ENCODE measurements around the gene SEMA5A.

SEMA5A gene

GRCh38 chr5:9512457-9512856 lies 33.4 kb downstream of the SEMA5A start:
- no peak for DNase-seq (ENCODE audit: low read depth)

- no peak for DNase-seq (ENCODE audit: low read depth)
These were observed 37.9 kb downstream of the SEMA5A start for GRCh38 chr5:9507974-9508373.

- no peak for DNase-seq (ENCODE audit: low read depth)
These were observed 40.6 kb downstream of the SEMA5A start for GRCh38 chr5:9505225-9505624.

GRCh38 chr5:9502864-9503263 lies 43.0 kb downstream of the SEMA5A start:
- DNase-seq (ENCODE audit: low read depth) = no peak

GRCh38 chr5:9502050-9502834 lies 43.6 kb downstream of the SEMA5A start:
- no peak for DNase-seq (ENCODE audit: low read depth)

GRCh38 chr5:9500625-9501024 lies 45.2 kb downstream of the SEMA5A start:
- DNase-seq (ENCODE audit: low read depth) = no peak

- DNase-seq (ENCODE audit: low read depth) = no peak
These were observed 45.7 kb downstream of the SEMA5A start for GRCh38 chr5:9500193-9500592.

- DNase-seq (ENCODE audit: low read depth) = no peak
These were observed 46.4 kb downstream of the SEMA5A start for GRCh38 chr5:9499498-9499876.

- no peak for DNase-seq (ENCODE audit: low read depth)
These were observed 47.1 kb downstream of the SEMA5A start for GRCh38 chr5:9498541-9499497.

- DNase-seq (ENCODE audit: low read depth) = no peak
These were observed 48.5 kb downstream of the SEMA5A start for GRCh38 chr5:9497347-9497746.

GRCh38 chr5:9496801-9497200 lies 49.1 kb downstream of the SEMA5A start:
- DNase-seq (ENCODE audit: low read depth) = no peak

- no peak for DNase-seq (ENCODE audit: low read depth)
These were observed 50.8 kb downstream of the SEMA5A start for GRCh38 chr5:9495121-9495520.

- no peak for DNase-seq (ENCODE audit: low read depth)
These were observed 51.6 kb downstream of the SEMA5A start for GRCh38 chr5:9494301-9494700.

- no peak for DNase-seq (ENCODE audit: low read depth)
These were observed 55.3 kb downstream of the SEMA5A start for GRCh38 chr5:9490494-9491097.

- DNase-seq (ENCODE audit: low read depth) = no peak
These were observed 62.1 kb downstream of the SEMA5A start for GRCh38 chr5:9483779-9484178.

GRCh38 chr5:9483243-9483642 lies 62.6 kb downstream of the SEMA5A start:
- no peak for DNase-seq (ENCODE audit: low read depth)

GRCh38 chr5:9482381-9482780 lies 63.5 kb downstream of the SEMA5A start:
- DNase-seq (ENCODE audit: low read depth) = no peak

- no peak for DNase-seq (ENCODE audit: low read depth)
These were observed 65.4 kb downstream of the SEMA5A start for GRCh38 chr5:9480499-9480898.

GRCh38 chr5:9479990-9480389 lies 65.9 kb downstream of the SEMA5A start:
- DNase-seq (ENCODE audit: low read depth) = no peak

- DNase-seq (ENCODE audit: low read depth) = peak; percentile 43
These were observed 66.5 kb downstream of the SEMA5A start for GRCh38 chr5:9479361-9479760.

- DNase-seq (ENCODE audit: low read depth) = no peak
These were observed 68.3 kb downstream of the SEMA5A start for GRCh38 chr5:9477537-9477936.

- DNase-seq (ENCODE audit: low read depth) = peak; percentile 3
These were observed 71.5 kb downstream of the SEMA5A start for GRCh38 chr5:9474219-9475002.
